HCT116 (cell line): ENCODE measurements around the gene ENOX1. TPM values are rescaled to one million over a fixed set of nuclear protein-coding genes. Genes with fewer than 3 reads are reported as not detected.

ENCODE experiments used
- ATAC-seq: fragments of 200-7000 bp; cut with Tn5 transposase; 2 replicates; pipeline ENCODE4 v1.9.1; 2020; ENCODE audit warnings: mild to moderate bottlenecking, moderate library complexity
- BruUV-seq: library from RNA; stranded (reverse); fragments of 400-500 nt; replicated peaks from 2 replicates; lab custom pipeline; 2021; lab: Mats Ljungman, UMichigan
- CTCF ChIA-PET: fragments of 300-600 bp; sonication (Branson Sonifier 250); formaldehyde crosslinking; loops from one replicate; lab custom pipeline; 2021; ENCODE audit warnings: antibody characterized with exemption; lab: Charles Lee
- POLR2A ChIA-PET: fragments of 300-600, 350-600 bp; sonication (Branson Sonifier 250); formaldehyde crosslinking; loops from one replicate; lab custom pipeline; 2021; ENCODE audit warnings: antibody characterized with exemption; lab: Charles Lee
- RAD21 ChIA-PET, 2 experiments: fragments of 300-600 bp; sonication (Branson Sonifier 250); formaldehyde crosslinking; loops; one replicate each; lab custom pipeline; 2023; ENCODE audit warnings: low total read pairs in 2 of 2; ENCODE audit not compliant: uncharacterized antibody in 2 of 2, unreplicated experiment in 2 of 2, low non-redundant PET in 1 of 2; lab: Charles Lee
- DNase-seq: peaks from one replicate; pipeline ENCODE4 v3.0.0-alpha.2; 2010; ENCODE audit warnings: low read depth, low spot score
- H2AFZ ChIP-seq: fragments of 200-600 bp; shearing (Covaris generic), sonication (generic); 2 replicates; pipeline ENCODE4 v1.6.1; 2017; ENCODE audit warnings: low read depth, mixed run types, mixed read lengths, antibody characterized with exemption, low read length; ENCODE audit not compliant: poor library complexity, severe bottlenecking
- H3K27ac ChIP-seq: 2 replicates; pipeline ENCODE4 v1.5.1; 2012; ENCODE audit warnings: low read depth, low read length
- H3K27me3 ChIP-seq: fragments of 200-600 bp; sonication (generic); 2 replicates; pipeline ENCODE4 v1.6.1; 2016; ENCODE audit warnings: mixed run types, low read length, mixed read lengths; ENCODE audit not compliant: insufficient read depth
- H3K36me3 ChIP-seq, 2 experiments: fragments of 200-500 bp in 1 of 2; fragments of 200-600 bp in 1 of 2; sonication (Bioruptor generic) in 1 of 2; sonication (generic) in 1 of 2; 2 replicates each; pipeline versions ENCODE4 v1.5.1 to v1.6.1; 2014 to 2016; ENCODE audit warnings: low read length in 2 of 2, inconsistent platforms in 1 of 2, mixed read lengths in 1 of 2, mixed run types in 1 of 2; ENCODE audit not compliant: insufficient read depth in 2 of 2, control insufficient read depth in 1 of 2
- H3K4me1 ChIP-seq, 2 experiments: fragments of 200-600 bp in 1 of 2; sonication (generic) in 1 of 2; 2 replicates each; pipeline versions ENCODE4 v1.5.1 to v1.6.1; 2012 to 2017; ENCODE audit warnings: low read length in 2 of 2, inconsistent platforms in 1 of 2, mild to moderate bottlenecking in 1 of 2, mixed read lengths in 1 of 2, mixed run types in 1 of 2, moderate library complexity in 1 of 2; ENCODE audit not compliant: insufficient read depth in 2 of 2, control insufficient read depth in 1 of 2
- H3K4me2 ChIP-seq: fragments of 200-600 bp; sonication (generic); 2 replicates; pipeline ENCODE4 v1.6.1; 2017; ENCODE audit warnings: mixed run types, low read length, mixed read lengths
- H3K4me3 ChIP-seq, 2 experiments: fragments of 200-600 bp in 1 of 2; sonication (generic) in 1 of 2; replicated peaks in 1 of 2; 2 replicates each; pipeline ENCODE4 v1.5.1; 2011 to 2016; ENCODE audit warnings: low read length in 2 of 2, control low read depth in 1 of 2, low read depth in 1 of 2, mild to moderate bottlenecking in 1 of 2, mixed read lengths in 1 of 2, mixed run types in 1 of 2
- H3K79me2 ChIP-seq: fragments of 200-600 bp; sonication (generic); 2 replicates; pipeline ENCODE4 v1.6.1; 2017; ENCODE audit warnings: mild to moderate bottlenecking, mixed run types, low read length, moderate library complexity, mixed read lengths; ENCODE audit not compliant: insufficient read depth
- H3K9ac ChIP-seq: fragments of 200-600 bp; sonication (generic); 2 replicates; pipeline ENCODE4 v1.6.1; 2016; ENCODE audit warnings: low read length, mixed read lengths
- H3K9me2 ChIP-seq: fragments of 200-600 bp; sonication (generic), shearing (Covaris generic); 2 replicates; pipeline ENCODE4 v1.6.1; 2017; ENCODE audit warnings: mixed run types, mild to moderate bottlenecking, moderate library complexity; ENCODE audit not compliant: insufficient read depth
- H3K9me3 ChIP-seq, 2 experiments: fragments of 200-500 bp in 1 of 2; fragments of 200-600 bp in 1 of 2; sonication (Bioruptor generic) in 1 of 2; sonication (generic) in 1 of 2; 2 replicates each; pipeline ENCODE4 v1.6.1; 2014 to 2017; ENCODE audit warnings: low read length in 2 of 2, mixed read lengths in 2 of 2, inconsistent platforms in 1 of 2, low read depth in 1 of 2, mild to moderate bottlenecking in 1 of 2, mixed run types in 1 of 2, moderate library complexity in 1 of 2; ENCODE audit not compliant: control insufficient read depth in 1 of 2, insufficient read depth in 1 of 2
- H4K20me1 ChIP-seq: fragments of 200-600 bp; sonication (generic), shearing (Covaris generic); 2 replicates; pipeline ENCODE4 v1.6.1; 2017; ENCODE audit warnings: mixed run types, mild to moderate bottlenecking, moderate library complexity; ENCODE audit not compliant: insufficient read depth
- CBX3 ChIP-seq: IDR thresholded peaks from 2 replicates; pipeline ENCODE4 v1.6.1; 2012; ENCODE audit warnings: low read depth
- CTCF ChIP-seq, 3 experiments: fragments of 200-600 bp in 1 of 3; sonication (generic) in 1 of 3; IDR thresholded peaks in 2 of 3; conservative IDR thresholded peaks in 1 of 3; 2 replicates each; pipeline ENCODE4 v1.5.1; 2012 to 2017; ENCODE audit warnings: low read depth in 2 of 3, low read length in 2 of 3, antibody characterized with exemption in 1 of 3, borderline replicate concordance in 1 of 3, control low read depth in 1 of 3, mild to moderate bottlenecking in 1 of 3, mixed read lengths in 1 of 3, mixed run types in 1 of 3, moderate library complexity in 1 of 3; ENCODE audit not compliant: insufficient read depth in 1 of 3
- EGR1 ChIP-seq: IDR thresholded peaks from 2 replicates; pipeline ENCODE4 v1.6.1; 2012; ENCODE audit warnings: low read depth
- ELF1 ChIP-seq: IDR thresholded peaks from 2 replicates; pipeline ENCODE4 v1.6.1; 2012; ENCODE audit warnings: low read depth, borderline replicate concordance
- EZH2 ChIP-seq: fragments of 200-600 bp; sonication (generic); IDR thresholded peaks from 2 replicates; pipeline ENCODE4 v1.6.1; 2017; ENCODE audit warnings: antibody characterized with exemption, mixed run types
- EZH2phosphoT487 ChIP-seq: fragments of 200-600 bp; IDR thresholded peaks from 2 replicates; pipeline ENCODE4 v1.6.1; 2018; ENCODE audit warnings: antibody characterized with exemption, borderline replicate concordance
- FOSL1 ChIP-seq: IDR thresholded peaks from 2 replicates; pipeline ENCODE4 v1.6.1; 2012; ENCODE audit warnings: low read depth
- POLR2A ChIP-seq: IDR thresholded peaks from 2 replicates; pipeline ENCODE4 v1.7.0; 2011; ENCODE audit warnings: borderline replicate concordance; ENCODE audit not compliant: insufficient read depth, insufficient read length; ENCODE audit errors: extremely low read depth
- RAD21 ChIP-seq: IDR thresholded peaks from 2 replicates; pipeline ENCODE4 v1.6.1; 2012; ENCODE audit warnings: low read depth, mild to moderate bottlenecking
- SIN3A ChIP-seq: IDR thresholded peaks from 2 replicates; pipeline ENCODE4 v1.6.1; 2012; ENCODE audit warnings: low read depth
- ZNF274 ChIP-seq: fragments of 200-500 bp; sonication (Bioruptor generic); IDR thresholded peaks from 2 replicates; pipeline ENCODE4 v1.6.1; 2014; ENCODE audit warnings: mild to moderate bottlenecking, low read depth, low read length, inconsistent platforms
- intact Hi-C: fragments of 100-400 bp; cut with micrococcal nuclease; formaldehyde crosslinking; loops from 2 replicates; pipeline ENCODE4 v1.10.0; 2022
- total RNA-seq: library from RNA; stranded (reverse); gene quantifications from one replicate; pipeline ENCODE4 v1.2.1, GENCODE V29; 2021; ENCODE audit not compliant: unreplicated experiment

Gene ENOX1
- total RNA-seq, 1 experiment from 2014 or later: 4.5 TPM

- ChIA-PET CTCF (no interaction called here), POLR2A (no interaction called here), RAD21 (no interaction called here)
- intact Hi-C loops: no loop called here
- H3K4me2 ChIP-seq: no peak overlapping the region
- no peak overlapping the region for H3K27ac ChIP-seq
- TF ChIP-seq ELF1: no peak
- no peak for TF ChIP-seq SIN3A
- no peak for TF ChIP-seq RAD21
- TF ChIP-seq FOSL1: no peak
- TF ChIP-seq POLR2A: no peak
- no peak for TF ChIP-seq ZNF274
- TF ChIP-seq EZH2phosphoT487: no peak
- TF ChIP-seq EGR1: no peak
- TF ChIP-seq CBX3: no peak
- no peak for TF ChIP-seq CTCF (IDR thresholded peaks at IDR 0.05 in 2 of 3, conservative IDR thresholded peaks at IDR 0.05 in 1 of 3; ENCODE audit: borderline replicate concordance in 1 of 3, insufficient read depth in 1 of 3, low read depth in 2 of 3, low read length in 2 of 3)
- TF ChIP-seq EZH2: no peak
- H3K36me3 ChIP-seq: no peaks in the 10 kb centered on the region
- no peaks in the 10 kb centered on the region for H3K9me2 ChIP-seq
- ATAC-seq (no peak), DNase-seq (no peak)
- no peaks in the 10 kb centered on the region for H4K20me1 ChIP-seq
- no peak overlapping the region for H3K9ac ChIP-seq
- no TSS peak for BruUV-seq
- H3K4me1 ChIP-seq: no peaks in the 10 kb centered on the region
- H3K4me3 ChIP-seq: no peak overlapping the region
- H3K27me3 ChIP-seq: no peaks in the 10 kb centered on the region
- H3K79me2 ChIP-seq: no peaks in the 10 kb centered on the region
- H2AFZ ChIP-seq: no peak overlapping the region
- no peaks in the 10 kb centered on the region for H3K9me3 ChIP-seq
Observed at GRCh38 chr13:43596924-43597598, 189.7 kb downstream of the ENOX1 start.
